ENCODE results near the gene ZMIZ1.

The ZMIZ1 gene

DNA sequence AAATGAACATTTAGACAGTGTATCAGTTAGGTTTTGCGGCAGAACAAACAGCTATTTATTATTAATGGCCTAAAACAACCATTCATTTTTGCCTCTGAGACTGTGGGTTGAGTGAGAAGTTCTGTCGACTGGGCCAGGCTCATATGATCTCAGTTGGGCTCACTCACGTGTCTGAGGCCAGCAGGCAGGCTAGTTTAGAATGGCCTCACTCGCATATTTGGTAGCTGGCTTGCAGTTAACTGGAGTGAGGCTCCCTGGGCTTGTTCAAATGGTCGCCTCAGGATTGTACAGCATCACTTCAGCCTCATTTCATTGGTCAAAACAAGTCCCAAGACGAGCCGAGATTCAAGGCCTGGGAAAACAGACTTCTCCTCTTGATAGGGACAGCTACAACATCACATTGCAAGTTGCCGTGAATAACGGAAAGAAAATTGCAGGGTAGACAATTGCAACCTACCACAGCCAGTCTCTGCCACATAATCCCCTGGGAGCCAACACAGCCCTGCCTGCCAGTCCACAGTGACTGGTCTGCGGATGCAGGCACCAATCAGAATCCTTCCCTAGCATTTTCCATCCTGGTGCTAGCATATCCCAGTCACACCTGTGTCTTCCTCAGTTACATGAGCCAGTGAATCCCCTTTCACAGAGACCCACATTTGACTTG, 255.4 kb downstream of the ZMIZ1 start:
- no peak for DNase-seq
- no peaks in the 10 kb centered on the region for H3K27me3 ChIP-seq (ENCODE audit: insufficient read depth, low read depth, severe bottlenecking)

DNA sequence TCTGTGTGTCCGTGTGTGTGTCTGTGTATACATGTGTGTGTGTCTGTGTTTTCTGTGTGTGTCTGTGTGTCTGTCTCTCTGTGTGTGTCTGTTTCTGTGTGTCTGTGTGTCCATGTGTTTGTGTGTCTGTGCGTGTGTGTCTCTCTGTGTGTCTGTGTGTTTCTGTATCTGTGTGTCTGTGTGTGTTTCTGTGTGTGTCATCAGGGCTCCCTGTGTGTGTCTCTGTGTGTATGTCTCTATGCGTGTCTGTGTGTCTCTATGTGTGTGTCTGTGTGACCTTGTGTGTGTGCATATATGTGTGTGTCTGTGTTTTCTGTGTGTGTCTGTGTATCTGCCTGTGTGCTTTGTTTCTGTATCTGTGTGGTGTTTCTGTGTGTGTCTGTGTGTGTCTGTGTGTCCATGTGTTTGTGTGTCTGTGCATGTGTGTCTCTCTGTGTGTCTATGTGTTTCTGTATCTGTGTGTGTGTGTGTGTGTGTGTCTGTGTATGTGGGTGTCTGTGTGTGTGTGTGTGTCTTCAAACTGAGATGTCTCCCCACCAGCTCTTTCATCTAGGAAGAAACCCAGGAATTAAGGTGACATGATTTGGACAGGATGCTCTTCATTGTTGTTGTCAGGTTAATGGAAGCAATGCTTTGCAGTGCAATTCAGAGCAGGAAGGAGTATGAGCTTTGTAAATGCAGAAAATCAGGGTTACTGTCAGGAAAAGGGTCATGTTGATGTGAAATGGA, 257.8 kb downstream of the ZMIZ1 start:
- Histone ChIP-seq H3K27me3 (ENCODE audit: insufficient read depth, low read depth, severe bottlenecking) (no peaks in the 10 kb centered on the region), H3K36me3 (no peaks in the 10 kb centered on the region), H3K4me3 (ENCODE audit: low read depth, low read length) (no peak overlapping the region), H3K27ac (no peak overlapping the region), H3K9me3 (ENCODE audit: severe bottlenecking) (no peaks in the 10 kb centered on the region)
- DNase-seq = no peak
- TF ChIP-seq, protein P1, sequence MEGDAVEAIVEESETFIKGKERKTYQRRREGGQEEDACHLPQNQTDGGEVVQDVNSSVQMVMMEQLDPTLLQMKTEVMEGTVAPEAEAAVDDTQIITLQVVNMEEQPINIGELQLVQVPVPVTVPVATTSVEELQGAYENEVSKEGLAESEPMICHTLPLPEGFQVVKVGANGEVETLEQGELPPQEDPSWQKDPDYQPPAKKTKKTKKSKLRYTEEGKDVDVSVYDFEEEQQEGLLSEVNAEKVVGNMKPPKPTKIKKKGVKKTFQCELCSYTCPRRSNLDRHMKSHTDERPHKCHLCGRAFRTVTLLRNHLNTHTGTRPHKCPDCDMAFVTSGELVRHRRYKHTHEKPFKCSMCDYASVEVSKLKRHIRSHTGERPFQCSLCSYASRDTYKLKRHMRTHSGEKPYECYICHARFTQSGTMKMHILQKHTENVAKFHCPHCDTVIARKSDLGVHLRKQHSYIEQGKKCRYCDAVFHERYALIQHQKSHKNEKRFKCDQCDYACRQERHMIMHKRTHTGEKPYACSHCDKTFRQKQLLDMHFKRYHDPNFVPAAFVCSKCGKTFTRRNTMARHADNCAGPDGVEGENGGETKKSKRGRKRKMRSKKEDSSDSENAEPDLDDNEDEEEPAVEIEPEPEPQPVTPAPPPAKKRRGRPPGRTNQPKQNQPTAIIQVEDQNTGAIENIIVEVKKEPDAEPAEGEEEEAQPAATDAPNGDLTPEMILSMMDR (IDR thresholded peaks at IDR 0.05; ENCODE audit: low read depth, low read length) = no peak

More for the DNA sequence above, 255.4 kb downstream of the ZMIZ1 start:
- TF ChIP-seq, protein P1 (IDR thresholded peaks at IDR 0.05; ENCODE audit: low read depth, low read length) = no peak
- Histone ChIP-seq H3K36me3 (no peaks in the 10 kb centered on the region), H3K4me3 (ENCODE audit: low read depth, low read length) (no peak overlapping the region), H3K27ac (no peak overlapping the region), H3K9me3 (ENCODE audit: severe bottlenecking) (no peaks in the 10 kb centered on the region)

DNA sequence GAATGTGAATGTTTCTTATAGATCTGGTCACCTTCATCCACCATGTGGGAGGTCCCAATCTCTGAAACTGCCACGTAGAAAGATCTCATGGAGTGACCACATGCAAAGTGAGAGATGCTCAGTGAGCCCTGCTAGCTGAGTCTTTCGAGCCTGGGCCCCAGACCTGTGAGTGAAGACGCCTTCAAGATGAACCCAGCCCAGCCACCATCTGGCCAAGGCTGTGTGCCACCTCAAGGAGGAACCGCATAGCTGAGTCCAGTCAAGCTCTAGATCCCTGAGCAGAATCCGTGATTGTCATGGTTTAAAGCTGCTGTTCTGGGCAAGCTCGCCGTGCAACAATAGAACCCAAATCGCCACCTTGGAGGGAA, 258.3 kb downstream of the ZMIZ1 start:
- Histone ChIP-seq H3K36me3 (no peaks in the 10 kb centered on the region), H3K27me3 (ENCODE audit: insufficient read depth, low read depth, severe bottlenecking) (no peaks in the 10 kb centered on the region), H3K27ac (no peak overlapping the region), H3K9me3 (ENCODE audit: severe bottlenecking) (no peaks in the 10 kb centered on the region), H3K4me3 (ENCODE audit: low read depth, low read length) (no peak overlapping the region)
- no peak for DNase-seq
- TF ChIP-seq, protein P1 (IDR thresholded peaks at IDR 0.05; ENCODE audit: low read depth, low read length) = no peak

- Histone ChIP-seq H3K9me3 (ENCODE audit: severe bottlenecking) (peaks cover 4% of the 10 kb centered on the region), H3K27me3 (ENCODE audit: insufficient read depth, low read depth, severe bottlenecking) (no peaks in the 10 kb centered on the region), H3K36me3 (no peaks in the 10 kb centered on the region), H3K4me3 (ENCODE audit: low read depth, low read length) (no peak overlapping the region), H3K27ac (no peak overlapping the region)
- TF ChIP-seq, protein P1 (IDR thresholded peaks at IDR 0.05; ENCODE audit: low read depth, low read length) = no peak
- no peak for DNase-seq
Observed at GRCh38 chr10:79328147-79328701, 259.5 kb downstream of the ZMIZ1 start.

DNA sequence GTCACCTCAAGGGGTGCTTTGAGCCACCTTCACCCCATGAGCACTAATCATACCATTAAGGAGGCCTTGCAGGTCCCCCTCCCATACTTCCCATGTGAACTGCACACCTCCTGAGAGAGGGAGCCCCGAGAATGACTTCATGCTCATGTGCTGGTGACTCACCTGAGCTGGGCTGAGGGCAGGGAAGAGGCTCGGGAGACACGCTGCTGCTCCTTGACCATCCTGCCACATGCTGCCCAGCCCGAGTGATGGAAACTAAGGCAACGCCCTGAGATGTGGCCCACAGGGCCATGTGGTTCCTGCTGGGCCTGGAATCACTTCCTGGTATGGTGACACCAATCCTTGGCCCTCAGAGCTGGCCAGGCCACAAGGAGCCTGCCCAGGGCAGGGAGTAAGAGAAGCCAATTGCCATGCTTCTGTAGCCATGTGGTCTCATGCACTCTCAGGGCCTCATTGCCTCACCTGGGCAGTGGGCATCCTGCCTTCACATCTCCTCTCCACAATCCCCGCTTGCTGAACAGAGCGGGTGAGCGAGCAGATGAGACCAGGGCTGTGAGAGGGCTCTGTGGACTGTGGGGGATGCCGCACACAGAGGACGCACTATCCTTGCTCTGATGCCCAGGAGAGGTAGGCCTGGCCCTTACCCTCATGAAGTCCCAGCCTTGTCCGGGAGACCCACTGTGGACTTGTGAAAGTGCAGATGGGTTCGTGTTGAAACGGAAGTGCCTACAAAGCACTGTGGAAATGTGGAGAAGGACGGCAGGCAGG, 260.2 kb downstream of the ZMIZ1 start:
- no peaks in the 10 kb centered on the region for H3K27me3 ChIP-seq (ENCODE audit: insufficient read depth, low read depth, severe bottlenecking)
- no peak overlapping the region for H3K27ac ChIP-seq
- TF ChIP-seq, protein P1 (IDR thresholded peaks at IDR 0.05; ENCODE audit: low read depth, low read length) = no peak
- H3K4me3 ChIP-seq (ENCODE audit: low read depth, low read length) = no peak overlapping the region
- no peaks in the 10 kb centered on the region for H3K36me3 ChIP-seq
- DNase-seq = no peak
- peaks cover 4% of the 10 kb centered on the region for H3K9me3 ChIP-seq (ENCODE audit: severe bottlenecking)

All from WERI-Rb-1 (cell line).